GM21360 (cell line): ENCODE measurements around the gene FAM76B.

ENCODE experiments used
- ATAC-seq: cut with Tn5 transposase; IDR thresholded peaks from one replicate; pipeline ENCODE4 v1.9.1; 2021; ENCODE audit warnings: mild to moderate bottlenecking, moderate library complexity; ENCODE audit not compliant: unreplicated experiment

The FAM76B gene

DNA sequence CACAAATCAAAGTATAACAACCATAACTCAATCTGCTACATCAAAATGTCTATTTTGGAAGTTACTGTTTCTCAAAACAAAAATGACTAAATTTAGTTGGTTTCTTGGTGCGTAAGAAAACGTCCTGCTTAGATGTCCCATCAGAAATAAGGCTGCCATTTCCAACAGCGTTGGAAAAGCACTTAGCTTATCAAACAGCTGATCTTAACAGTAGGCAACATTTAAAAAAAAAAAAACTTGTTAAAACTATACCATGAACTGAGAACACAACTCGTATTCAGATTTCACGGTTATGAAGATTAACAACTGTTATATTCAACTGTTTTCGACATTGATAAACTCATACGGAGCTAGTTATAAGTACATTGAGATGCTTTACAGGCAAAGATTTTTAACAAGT is 3.1 kb upstream of the FAM76B start:
- ATAC-seq: no peak

DNA sequence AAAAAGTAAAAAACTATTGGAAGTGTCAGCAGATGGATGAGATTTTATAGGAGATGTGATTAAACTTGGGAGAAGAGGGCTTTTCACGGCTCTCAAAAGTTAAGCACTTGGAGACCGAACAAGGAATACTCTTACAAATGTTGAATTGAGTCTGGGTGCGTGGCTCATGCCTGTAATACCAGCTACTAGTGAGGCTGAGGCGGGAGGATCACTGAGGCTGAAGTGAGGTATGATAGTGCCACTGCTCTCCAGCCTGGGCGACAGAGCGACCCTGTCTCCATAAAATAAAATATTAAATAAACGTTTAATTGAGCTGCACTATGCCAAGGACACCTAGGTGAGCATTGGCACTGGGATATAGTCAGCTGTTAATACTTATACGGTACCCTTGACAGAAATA is 2.6 kb upstream of the FAM76B start:
- ATAC-seq: no peak

DNA sequence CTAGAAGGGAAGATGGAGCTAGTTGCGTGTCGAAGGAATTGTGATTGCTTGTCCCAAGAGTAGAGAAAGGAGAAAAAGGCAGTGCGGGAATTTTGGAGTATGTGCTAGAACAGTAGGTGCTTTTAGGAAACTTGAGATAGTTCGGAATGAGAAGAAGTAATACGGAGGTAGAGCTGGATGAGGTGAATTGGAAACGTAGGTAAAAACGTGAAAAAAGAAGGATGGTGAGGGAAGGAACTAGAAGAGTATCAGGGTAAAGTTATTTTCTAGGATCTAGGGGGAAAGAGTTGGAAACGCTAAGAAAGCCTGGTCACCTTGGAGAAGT is 2.1 kb upstream of the FAM76B start:
- ATAC-seq: no peak

DNA sequence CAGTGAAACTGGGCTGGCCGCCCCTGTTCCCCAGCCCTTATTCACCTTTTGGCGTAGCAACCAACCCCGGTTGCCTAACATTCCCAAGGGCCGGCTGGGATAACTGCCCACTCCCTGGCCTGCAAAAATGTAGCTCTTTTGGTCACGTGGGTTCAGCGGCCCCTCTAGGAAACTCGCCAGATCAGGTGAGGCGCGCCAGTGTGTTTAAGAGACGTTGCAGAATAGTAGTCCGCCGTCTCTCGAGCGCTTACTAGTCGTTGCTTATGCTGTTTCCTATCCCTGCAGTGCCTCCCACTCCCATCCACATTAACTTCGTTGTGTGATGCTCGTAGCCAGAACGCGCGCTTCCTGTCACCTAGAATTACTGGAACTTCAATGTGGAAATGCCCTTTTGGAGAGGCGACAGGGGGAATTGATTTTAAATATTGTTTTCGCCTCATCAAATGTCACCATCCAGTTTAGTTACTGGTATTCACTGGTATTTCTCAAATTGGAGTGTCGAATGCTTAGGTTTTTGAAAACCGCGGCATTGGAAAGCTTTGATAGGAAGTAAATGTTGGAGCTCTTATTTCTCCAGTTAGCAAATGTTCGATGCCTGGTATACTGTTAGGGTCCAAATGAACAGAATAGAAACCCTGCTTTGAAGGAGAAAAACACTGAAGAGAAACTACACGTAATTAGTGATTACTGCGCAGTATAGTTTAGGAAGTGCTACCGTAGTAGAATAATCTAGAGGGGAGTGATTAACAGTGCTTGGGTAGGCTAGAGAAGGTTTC is 1.5 kb upstream of the FAM76B start:
- ATAC-seq: peak; percentile 14

DNA sequence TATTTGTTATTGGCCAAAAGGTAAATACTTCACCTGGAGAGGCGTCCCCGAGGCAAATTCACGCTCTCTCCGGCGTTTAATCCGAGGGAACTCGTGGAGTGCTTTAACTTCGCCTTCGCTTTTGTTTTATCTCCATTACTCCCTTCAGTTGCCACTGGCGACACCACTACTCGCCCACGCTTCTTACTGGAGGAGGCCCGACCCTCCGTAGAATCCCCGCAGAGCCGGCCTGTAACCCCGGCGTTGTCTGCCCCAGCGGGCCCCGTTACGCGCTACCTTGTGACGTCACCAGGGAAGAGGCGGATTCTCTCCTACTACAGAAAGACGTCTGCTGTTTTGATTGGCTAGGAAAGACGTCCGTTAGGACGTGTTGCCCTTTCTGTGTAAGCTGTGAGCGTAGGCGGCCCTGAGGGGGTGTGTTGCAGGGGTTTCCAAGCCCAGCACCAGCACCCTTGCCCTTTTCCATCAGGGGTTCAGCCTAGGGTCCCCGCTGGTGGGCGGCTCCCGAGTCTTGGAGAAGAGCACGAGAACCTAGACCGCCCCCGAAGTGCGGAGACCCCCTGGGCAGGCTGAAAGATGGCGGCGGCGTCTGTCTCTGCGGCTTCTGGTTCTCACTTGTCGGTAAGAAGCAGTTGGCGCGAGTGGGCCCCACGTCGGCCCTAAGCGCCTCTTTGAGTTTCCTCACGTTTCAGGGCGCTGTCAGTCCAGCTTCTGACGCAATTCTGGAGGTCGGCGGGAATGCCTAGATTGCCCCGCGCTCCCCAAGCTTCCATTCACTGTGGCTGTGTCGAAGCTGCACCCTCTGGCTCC is 746 bp upstream of the FAM76B start, which contains the start of gene CEP57:
Gene CEP57, plus strand, starts transcription at position 376 of the 810 bp plus-strand sequence. Its CDS starts 201 bp downstream, at position 577.
- ATAC-seq: peak; percentile 52

DNA sequence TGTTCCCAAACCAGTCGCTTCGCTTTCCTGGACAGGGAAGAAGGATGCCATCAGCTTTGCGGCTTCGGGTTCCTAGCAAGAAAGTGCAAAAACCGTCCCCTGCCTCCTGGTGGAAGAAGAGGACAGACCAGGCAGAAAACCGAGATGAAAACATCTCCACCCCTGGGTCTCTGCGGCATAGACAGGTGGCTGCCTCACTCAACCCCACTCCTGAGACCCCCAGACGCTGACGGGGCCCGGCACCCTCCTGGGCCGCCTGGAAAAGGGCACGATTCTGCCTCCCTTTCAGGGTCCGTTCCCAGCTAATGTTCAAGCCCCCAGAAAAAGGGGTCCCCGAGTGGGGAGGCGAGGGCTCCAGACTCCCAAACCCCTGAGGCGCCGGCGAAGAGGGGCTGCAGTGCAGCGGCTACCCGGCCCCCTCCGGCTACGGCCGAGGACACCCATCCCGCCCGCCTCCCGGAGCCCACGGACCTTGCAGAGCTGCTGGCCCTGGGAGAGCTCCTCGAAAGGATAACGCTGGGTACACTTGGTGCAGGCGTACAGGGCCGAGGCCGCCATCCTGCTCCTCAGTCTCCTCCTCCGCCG is 569 bp downstream of the FAM76B start:
- ATAC-seq: no peak

DNA sequence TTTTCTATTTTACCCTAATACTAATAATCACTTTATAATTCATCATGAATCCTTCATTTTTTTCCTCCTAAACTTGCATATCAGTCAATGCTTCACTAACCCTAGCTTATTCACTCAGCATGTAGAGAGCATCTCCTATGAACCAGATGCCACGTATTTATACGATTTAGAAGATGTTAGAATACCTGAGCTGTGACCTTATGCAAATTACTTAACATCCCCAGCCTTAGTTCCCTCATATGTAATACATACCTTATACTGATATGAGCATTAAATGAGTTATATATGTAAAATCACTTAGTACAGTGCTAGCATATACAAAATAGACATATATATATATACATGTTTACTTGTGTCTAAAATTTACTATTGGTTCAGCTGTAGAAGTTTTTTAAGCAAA is 9.0 kb downstream of the FAM76B start:
- ATAC-seq: peak; percentile 43

DNA sequence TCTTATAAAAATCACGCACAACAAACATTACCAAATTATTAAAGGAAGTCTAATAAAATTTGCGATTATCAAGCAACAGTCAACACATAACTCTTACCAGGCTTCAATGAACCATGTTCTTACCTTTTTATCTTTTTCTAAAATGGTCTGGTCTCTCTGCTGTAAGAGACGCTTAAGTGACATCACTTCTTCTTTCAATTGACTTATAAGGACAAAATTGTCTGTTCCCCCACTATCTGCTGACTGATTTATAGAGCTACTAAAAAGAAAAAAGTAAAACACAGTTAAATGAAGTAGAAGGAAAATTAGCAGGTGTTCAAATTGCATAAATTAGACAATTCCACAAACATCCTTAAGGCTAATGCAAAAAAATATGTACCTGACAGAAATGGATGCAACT is 10.9 kb downstream of the FAM76B start:
- peak; percentile 53 for ATAC-seq

DNA sequence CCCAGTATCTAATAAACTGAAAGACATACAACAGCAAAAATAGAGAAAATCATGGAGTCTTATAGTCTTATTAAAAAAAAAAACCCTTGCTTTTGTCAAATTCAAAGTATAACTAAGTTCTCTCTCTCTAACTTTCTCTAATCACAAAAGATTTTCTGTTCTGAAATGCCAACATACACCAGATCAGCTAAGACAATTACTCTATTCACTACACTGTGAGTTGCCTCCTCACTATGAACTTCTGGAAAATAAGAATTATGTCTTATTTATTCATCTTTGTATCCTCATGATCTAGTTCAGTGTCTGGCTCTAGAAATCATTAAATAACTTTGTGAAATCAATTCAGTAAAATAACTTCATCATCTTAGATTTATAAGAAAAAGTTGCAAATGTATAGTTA is 12.7 kb downstream of the FAM76B start:
- no peak for ATAC-seq

DNA sequence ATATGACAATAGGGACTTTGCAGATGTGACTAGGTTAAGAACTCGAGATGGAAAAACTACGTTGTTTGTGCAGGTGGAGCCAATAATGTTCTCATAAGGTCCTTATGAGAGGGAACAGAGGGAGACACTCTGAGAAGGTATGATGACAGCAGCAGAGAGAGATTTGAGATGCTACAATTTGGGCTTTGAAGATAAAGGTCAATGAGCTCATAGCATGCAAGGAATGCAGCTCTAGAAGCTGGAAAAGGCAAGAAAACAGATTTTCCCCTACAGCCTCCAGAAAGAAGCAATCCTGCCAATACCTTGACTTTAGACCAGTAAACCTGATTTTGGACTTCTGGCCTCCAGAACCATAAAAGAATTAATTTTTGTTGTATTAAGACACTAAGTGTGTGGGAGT is 21.1 kb downstream of the FAM76B start:
- no peak for ATAC-seq

DNA sequence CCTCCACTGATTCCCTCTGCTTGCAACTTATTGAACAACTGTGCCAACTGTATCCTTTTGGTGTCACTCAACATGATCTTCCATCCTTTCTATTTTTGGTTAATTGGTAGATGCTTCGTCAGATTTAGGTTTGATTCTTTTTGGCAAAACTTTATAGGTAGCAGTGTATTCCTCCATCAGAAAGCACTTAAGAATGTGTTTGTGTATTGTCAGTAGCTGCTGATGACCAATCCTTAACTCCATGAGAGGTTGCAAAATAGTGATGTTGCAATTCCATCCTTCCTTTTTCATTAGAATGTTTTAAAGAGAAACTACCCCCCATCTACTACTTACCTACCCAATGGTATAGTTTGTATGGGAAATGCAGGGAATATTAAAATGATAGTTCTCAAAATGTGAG is 22.1 kb downstream of the FAM76B start:
- ATAC-seq: no peak

DNA sequence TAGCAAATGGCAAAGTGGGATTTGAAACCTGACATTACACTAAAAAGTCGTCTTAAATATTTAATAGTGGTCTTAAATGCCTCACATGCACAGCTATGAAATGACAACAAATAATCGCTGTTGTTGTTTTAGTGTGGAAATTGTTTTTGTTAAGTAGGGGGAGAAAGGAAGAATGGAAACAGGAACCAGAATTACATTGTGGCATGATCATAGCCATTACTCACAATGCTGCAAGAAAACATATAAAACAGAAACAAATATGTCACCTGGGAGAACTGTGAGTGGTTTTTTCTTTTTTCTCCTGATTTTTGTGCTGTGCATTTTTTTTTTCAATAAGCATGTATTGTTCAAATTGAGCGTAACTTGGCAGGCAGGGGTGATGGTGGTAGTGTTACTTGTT is 22.9 kb downstream of the FAM76B start:
- no peak for ATAC-seq

DNA sequence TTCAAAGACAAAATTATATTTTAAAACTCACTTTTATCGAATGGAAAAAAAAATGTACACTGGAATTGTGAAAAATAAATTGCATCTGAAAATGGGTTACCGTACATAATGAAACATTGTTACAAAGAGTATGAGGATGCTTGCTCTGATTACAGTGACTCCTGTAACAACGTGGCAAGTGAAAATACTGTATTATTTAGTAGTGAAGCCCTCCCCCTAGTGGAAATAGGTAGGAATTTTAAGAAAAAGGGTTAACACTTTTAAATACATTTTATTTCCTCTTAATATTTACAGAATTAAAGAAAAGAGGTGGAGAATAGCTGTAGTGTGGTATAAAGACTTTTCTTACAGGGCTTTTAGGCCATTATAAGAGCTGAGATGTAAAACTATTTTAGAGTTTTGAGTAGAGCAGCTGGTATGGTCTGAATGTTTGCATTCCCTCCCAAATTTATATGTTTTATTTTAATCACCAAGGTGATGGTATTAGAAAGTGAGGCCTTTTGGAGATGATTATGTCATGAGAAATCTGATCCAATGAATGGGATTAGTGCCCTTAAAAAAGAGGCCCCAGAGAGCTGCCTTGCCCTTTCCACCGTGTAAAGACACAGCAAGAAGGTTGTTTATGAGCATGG is 25.2 kb downstream of the FAM76B start:
- ATAC-seq: no peak

DNA sequence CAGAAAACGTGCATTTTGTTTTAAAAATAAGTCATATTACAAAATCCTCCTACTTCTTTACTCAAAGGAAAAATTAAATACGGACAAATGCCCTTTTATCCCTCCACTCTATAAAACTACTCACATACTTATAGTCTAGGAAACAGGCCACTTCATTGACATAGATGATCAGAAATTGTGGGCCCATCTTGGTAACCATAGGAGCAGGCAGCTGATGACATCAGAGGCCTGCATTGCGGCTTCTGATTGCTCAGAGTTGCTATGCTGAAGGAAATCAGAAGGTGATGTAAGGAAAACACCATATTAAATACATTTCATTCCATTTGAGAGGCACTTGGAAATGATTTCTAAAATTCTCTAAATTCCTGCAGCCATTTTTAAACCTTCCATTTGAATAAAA is 27.0 kb downstream of the FAM76B start:
- no peak for ATAC-seq

DNA sequence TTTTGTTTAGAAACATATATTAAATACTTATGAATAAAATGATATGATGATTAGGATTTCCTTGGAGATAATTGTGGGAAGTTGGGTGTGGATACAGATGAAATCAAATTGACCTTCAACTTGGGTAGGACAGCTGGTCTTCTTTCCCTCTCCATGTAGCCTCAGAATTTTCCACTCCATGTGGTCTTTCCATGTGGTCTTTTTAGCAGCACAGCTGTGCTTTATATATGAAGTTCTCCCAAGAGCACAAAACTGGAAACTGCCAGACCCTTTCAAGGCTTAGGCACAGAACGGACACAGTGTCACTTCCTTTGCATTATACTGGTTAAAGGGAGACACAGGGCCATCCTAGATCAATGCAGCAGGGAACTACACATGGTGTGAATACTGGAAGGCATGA is 28.6 kb downstream of the FAM76B start:
- ATAC-seq: no peak

DNA sequence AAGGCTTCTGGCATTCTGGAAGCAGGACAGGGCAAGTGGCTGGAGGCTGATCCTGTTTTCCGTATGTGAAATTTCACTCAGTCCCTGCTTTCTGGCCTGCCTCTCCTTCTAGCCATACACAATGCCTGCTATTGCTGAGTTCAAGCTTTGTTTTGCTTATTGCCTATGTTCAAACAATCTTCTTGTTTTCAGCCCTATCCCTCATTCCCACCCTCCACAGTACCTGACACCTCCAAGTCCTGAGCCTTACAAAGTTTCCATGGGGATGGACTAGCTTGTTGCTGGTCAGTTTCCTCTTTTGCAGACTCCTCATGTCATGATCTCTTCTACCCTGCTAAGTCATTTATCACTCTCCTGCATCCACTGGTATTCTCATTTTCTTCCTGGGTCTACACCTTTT is 38.1 kb downstream of the FAM76B start:
- ATAC-seq: no peak

DNA sequence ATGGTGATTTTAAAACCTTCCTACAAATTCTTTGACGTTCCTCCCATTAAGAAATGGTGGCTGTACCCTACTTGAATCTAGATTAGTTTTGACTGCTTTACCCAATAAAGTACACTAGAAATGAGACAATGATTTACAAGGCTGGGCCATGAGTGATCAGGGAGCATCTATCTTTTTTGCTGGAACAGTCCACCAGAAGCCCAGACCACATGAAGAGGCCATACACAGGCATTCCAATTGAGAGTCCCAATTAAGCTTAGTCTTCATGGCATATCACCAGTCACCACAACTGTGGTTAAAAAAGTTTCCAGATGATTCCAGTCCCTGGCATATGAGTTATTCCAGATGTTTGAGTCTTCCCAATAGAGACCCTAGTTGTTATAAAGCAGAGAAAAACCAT is 39.5 kb downstream of the FAM76B start:
- ATAC-seq: no peak

DNA sequence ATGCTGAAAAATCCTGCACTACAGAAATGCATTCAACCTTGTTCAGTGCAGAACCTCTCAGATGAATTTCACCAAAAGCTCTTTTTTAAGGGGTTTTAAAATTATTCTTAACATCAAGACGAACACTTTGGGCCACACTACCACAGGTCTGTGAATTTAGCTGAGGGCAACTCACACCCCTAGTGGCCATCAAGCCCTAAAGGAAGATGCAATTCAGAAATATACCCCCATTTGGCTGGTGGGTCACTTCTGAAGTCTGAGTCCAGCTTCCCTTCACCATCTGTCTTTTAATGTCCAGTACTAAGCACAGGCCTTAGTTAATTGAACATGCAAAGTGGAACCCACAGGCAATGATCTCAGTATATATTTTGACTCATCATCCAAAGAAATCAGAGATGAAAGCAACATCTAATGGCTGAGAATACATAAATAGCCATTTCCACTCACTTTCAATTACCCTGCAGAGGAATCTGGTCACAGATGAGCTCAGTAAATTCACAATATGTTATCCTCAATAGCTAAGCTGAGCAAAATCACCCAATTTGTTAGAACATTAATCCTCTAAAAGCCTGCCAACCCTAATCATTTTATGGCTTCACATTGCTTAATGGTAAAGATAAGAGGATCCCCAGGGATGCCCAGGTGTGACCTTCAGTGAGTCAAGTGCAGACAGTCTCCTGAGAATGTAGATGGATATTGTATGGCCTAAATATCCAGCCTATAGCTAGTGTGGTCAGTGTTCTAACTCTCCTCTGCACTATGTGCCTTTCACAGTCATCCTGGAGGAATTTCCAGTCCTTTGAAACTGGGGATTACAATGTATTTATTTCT is 50.3 kb downstream of the FAM76B start:
- no peak for ATAC-seq

DNA sequence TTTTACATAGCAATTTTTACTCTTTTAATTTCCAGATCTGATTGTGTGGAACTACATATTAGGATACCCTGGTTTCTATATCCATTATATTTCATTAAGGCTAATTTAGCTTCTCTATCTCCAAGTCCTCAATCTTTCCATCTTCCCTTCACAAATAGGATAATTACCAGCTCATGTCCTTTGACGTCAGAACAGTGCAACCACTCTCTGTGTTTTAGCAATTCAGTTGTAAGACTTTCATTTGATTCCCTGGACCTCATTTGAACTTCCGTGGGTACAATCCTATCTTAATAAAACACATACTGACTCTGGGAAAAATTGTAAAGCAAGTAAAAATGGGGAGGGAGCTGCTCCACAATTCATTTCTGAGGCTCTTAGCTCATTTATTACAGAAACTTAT is 52.8 kb downstream of the FAM76B start:
- no peak for ATAC-seq

DNA sequence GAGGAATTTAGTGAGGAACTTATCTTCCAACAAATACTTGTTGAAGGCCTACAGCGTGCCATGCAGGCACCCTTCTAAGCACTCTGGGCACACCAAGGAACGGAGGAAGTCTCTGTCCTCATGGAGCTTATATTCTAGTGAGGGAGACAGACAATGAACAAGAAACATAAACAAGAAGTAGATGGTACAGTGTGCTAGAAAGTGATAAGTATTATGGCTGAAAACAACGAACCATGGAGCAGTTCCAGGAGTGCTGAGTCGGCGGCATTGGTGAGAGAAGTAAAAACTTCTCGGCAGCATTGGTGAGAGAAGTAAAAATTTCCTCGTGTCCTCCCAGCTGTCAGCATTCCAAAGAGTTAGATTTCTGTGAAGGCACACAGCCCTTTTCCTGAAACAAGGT is 53.2 kb downstream of the FAM76B start:
- ATAC-seq: no peak
